ENCODE results near the gene FGF14.

The FGF14 gene

GRCh38 chr13:102302534-102302933 is 99.3 kb downstream of the FGF14 start:
- DNase-seq: no peak

- no peak for DNase-seq
Observed at GRCh38 chr13:102300379-102300778, 101.5 kb downstream of the FGF14 start.

DNA sequence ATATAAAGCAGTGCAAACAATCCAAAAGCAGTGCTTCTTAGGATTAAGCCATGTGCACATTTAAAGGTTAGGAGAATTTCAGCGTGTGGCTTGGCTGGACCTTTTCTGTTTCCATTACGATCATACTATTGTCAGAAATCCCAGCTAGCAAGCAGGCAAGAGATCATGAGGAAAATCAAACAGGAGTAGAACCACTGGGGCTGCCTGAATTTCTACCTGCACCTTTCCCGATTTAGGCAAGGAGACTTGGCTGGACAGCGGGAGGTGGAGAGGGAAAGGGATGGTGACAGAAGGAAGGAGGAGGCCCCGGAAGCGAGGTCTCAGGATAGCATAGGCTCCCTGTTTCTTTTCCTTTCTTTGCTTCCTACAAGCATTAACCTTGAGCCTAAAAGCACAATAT is 102.5 kb downstream of the FGF14 start:
- DNase-seq: no peak

GRCh38 chr13:102298051-102298450 is 103.8 kb downstream of the FGF14 start:
- DNase-seq: no peak

DNA sequence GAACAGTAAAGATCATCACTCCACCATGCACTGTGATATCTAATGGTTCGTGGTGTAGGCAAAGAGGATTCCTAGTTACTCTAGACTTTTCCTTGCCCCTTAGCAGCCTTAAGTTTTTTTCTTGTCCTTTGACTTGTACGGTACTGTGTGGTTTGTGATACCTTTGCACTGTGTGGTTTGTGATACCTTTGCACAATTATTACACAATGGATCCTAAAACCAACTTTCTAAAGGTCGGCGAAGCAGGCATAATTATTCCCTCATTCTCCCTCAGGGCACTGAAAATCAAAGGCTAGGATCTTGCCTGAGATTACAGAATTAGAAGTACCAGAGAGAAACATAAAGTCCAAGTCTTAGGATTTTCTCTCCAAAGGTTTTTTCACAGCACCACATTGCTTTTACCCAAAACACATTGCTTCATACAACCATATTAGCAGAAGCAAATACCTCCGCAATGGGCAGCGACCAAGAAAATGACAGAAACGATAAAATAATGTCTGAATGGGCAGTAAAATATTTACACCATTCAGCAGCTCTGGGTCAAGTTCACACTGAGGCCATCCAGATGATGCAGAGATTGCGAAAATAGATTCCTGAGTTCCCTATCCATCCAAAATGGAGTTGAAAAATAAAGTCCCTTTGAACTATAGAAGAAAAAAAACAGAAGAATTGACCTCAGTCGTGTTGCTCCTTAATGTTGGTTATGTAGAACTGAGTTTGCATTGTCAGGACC is 106.4 kb downstream of the FGF14 start:
- no peak for DNase-seq

- no peak for DNase-seq
Observed at GRCh38 chr13:102294407-102295018, 107.3 kb downstream of the FGF14 start.

- no peak for DNase-seq
Observed at GRCh38 chr13:102293723-102294122, 108.1 kb downstream of the FGF14 start.

GRCh38 chr13:102291587-102292218 is 110.1 kb downstream of the FGF14 start:
- DNase-seq: no peak

DNA sequence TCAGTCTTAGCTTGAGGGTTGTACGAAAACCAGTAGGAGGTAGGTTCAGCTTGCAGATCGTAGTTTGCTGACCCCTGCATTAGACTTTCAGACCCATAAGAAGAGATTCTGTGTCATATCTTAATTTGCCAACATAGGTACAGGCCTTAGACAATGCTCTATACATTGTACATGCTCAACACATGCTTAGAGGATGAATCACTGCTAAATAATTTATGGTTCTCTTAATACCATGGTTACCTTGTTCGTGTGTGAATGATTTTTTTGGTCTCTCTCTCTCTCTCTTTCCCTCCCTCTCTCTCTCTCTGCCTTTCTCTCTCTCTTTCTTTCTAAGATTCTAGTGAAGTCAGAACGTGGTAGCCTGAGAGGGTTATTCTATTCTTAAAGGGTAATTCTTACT is 112.2 kb downstream of the FGF14 start:
- no peak for DNase-seq

DNA sequence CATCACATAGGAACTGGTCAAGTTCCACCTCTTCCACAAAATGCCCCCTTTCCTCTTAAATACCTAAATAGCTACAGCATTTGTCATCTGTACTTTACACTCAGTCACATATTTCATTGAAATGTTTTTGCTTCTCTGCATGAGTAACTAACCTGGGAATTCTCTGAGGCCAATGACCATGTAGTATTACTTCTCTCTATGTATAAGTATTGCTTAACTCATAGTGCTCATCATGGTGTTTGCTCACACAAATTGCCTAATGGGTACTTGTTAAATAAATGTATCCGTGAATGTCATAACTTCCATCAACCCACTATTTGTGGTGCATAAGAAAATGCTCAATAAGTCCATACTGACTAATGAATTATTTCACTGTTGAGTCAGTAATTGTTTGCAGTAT is 115.5 kb downstream of the FGF14 start:
- DNase-seq: no peak

DNA sequence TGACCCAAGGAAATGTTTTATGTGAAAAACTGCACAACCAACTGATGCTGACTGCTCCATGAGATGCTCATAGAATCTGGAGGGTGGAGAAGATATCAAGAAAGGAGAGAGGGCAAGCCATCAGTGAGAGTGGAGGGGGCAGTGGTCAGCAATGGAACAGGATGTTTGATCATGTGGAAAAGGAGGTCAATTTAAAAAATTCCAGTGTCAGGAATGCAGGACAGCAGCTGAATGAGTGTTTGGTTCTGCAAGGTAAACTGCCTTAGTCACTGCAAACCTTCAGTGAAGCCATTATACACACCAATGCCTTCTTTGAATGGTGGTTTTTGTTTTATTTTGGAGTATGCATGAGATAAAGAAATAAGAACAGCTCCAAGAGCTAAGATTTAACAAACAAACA is 121.5 kb downstream of the FGF14 start:
- DNase-seq: no peak

- DNase-seq: no peak
Observed at GRCh38 chr13:102277286-102277685, 124.6 kb downstream of the FGF14 start.

DNA sequence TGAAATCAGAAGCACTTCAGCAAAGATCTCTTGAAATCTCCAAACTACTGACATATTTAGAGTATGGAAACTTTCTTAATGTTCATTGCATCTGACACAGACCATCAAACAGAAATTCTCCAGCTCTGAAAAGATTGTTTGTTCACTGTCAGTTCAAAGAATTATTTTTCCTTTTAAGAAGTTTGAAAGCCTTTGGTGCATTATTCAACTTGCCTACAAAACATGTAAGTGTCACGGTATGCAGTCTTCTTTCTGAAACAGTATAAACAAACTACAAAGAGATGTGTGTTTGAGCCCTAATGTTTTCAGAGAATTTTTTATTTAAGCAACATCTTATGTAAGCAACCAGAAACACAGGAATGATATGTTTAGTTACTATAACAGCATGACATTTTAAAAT is 125.4 kb downstream of the FGF14 start:
- DNase-seq: no peak

DNA sequence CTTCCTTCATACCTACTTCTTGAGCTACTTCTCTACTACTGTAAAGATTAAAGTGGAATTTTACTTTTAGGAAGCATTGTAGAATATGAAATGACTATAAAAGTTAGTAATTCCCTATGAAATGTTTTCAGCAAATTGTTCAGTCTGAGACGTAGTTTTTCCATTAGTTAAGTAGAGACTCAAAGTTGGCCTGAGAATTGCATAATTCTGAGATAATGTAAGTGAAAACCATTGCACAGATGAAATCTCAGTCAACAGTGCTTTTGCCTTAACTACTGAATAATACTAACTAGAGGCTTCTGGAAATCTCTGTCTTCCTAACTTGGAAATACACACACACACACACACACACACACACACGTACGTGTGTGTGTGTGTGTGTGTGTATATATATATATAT is 125.9 kb downstream of the FGF14 start:
- no peak for DNase-seq

- no peak for DNase-seq
Observed at GRCh38 chr13:102273111-102273510, 128.7 kb downstream of the FGF14 start.

DNA sequence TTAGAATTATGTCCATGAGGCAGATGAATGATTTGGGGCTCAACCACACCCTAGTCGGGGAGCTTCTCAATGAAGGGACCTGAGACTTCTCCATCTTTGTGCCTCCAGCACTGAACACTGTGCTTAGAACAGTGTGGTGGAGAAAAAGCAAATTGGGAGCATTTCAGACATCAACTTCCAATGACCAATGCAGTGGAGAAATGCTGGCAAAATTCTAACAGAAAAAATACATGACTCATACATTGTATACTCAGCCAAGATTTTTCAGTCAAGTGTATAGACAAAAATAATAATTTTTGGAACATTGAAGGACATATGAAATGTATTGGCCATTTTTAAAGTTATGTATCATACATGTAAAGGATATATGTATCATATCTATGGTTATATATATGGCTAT is 134.7 kb downstream of the FGF14 start:
- DNase-seq: no peak

DNA sequence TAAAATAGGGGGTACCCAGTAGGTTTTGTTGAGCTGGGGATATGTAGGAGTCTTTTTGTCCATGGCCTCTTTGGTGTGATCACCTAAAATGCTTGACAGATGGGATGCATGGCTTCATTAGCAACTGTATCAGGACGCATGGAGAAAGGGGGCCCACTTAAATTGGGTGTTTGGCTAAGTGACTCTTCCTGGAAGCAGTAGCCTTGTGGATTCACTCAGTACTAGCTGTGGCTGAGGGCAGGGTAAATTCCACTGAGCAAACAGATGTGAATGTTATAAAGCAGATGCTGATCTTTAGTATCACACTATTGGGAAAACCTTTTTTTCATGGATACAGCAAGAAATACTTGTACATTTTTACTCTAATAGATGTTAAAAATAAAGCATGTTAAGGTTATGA is 140.0 kb downstream of the FGF14 start:
- no peak for DNase-seq

- no peak for DNase-seq
Observed at GRCh38 chr13:102261316-102261715, 140.5 kb downstream of the FGF14 start.

GRCh38 chr13:102260256-102260655 is 141.6 kb downstream of the FGF14 start:
- DNase-seq: no peak

DNA sequence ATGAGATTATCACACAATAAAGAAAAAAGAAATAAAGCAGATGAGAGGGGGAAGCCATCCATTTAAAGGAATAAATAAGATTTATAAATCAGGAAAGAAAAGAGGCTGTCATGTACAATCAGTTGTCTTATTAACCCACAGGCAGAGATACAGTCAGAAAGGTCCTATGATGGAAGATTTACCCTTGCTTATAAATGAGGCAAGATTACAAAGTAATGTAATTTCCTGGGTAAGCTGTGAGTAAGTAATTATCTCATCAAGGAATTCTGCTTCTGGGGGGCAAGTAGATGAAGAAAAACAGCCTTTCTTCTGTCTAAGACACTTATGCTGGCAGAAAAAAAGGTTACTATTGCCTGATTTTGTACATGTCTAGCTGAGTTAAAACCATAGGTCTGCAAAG is 146.4 kb downstream of the FGF14 start:
- DNase-seq: no peak

- DNase-seq: no peak
Observed at GRCh38 chr13:102251817-102252216, 150.0 kb downstream of the FGF14 start.

DNA sequence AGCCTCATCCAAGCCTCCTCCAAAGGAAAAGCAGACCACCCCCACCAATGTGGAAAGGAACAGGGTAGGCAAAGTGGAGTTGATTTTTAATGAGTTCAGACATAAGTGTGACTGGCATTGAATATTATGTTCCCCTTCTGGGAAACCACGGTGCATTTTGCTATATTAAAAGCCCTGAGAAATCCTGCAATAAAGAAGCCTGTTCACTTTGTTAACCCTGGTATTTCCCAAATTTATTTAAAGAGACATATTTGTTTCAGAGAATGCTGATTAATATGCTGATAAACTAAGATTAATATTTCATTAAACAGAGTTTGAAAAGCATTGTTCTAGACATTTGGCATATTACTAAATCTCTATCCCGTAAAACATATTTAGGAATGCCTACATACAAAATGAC is 151.4 kb downstream of the FGF14 start:
- no peak for DNase-seq

DNA sequence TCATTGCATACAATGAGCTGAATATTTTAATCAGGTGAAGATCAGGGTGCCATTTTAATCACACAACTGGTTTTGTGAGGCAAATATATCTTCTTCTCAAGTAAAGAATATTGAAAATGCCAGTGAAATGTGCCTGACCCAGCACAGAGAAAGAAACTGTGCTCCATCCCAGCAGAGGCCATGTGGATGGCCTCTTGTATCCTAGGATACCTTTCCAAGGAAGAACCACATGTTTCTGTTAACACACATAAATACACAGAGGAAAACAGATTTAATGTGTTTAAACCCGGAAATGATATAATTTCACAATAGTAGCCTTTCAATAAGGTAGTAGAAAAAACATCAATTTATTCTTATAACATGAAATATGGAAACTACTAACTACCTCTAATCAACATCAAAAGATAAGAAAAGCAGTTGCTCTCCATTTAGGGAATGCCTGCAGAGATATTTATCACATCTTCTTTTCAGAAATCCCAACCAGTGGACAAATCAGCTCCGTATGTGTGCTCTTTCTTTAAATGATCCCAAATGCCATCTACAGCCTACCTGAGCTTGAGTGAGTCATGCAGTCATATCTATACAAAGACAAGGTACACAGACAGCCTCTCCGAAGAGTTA is 157.1 kb downstream of the FGF14 start:
- DNase-seq: no peak

GRCh38 chr13:102240110-102240509 is 161.7 kb downstream of the FGF14 start:
- no peak for DNase-seq
